AG04449 (cell line): ENCODE results near the gene CLCN1.

Experiments used
- CTCF ChIA-PET: fragments of 350-600 bp; formaldehyde crosslinking; extraction: SDS; loops from one replicate; lab custom pipeline; 2021; ENCODE audit warnings: antibody characterized with exemption; lab: Yijun Ruan, JAX
- POLR2A ChIA-PET: fragments of 400-600, 350-600 bp; formaldehyde crosslinking; extraction: SDS; loops from one replicate; lab custom pipeline; 2020; ENCODE audit warnings: antibody characterized with exemption, inconsistent platforms; lab: Yijun Ruan, JAX
- DNase-seq: peaks from one replicate; pipeline ENCODE4 v3.0.0-alpha.2; 2010; ENCODE audit warnings: low read depth, low spot score
- H3K4me3 ChIP-seq: 2 replicates; pipeline ENCODE4 v1.5.1; 2011; ENCODE audit warnings: low read depth, mild to moderate bottlenecking, control low read depth, low read length
- TF ChIP-seq, protein P1 (sequence below): IDR thresholded peaks from one replicate; pipeline ENCODE4 v1.5.1; 2011; ENCODE audit warnings: mild to moderate bottlenecking, moderate library complexity, low read length, control low read depth, inconsistent platforms; ENCODE audit not compliant: insufficient read depth; ENCODE audit errors: missing control alignments

CLCN1 gene

DNA sequence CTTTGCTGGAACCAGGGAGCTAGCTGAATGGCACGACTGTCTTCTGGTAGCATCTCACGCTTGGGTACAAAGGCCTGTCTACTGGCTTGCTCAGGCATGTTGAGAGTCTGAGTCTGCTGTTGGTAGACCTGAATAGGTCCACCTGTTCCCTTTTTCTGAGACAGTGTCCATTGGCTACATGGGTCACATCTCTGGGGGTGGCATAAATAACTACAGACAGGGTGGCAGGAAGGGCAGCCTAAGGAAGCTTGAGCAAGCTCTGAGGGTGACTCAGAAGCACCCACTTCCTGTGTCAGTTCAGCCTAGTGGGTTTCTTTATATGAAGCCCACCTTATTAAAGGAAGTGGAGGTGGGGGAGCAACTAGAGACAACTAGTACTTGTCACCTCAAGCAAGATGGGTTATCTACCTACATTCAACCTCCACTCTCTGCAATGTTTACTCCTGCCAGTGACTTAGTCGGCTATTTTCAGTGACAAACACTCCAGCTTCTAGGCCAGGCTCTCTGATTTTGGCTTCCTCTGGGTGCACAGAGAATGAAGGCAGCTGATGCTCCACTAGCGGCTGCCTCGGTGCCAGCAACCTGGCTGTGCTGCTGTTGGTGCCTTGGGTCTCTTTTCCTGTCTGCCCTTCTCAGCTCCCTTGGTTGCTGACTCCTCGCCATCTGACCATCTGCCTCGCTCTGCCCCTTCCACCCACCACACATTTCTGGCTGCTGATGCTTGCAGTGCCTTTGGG is 59.6 kb downstream of the CLCN1 start:
- no peak overlapping the region for H3K4me3 ChIP-seq
- CTCF ChIA-PET: interaction anchor here (0.8 to 2.5 kb wide), 5 partner anchors 15 to 356 kb away, joined by 3 to 10 read pairs (median 4); no protein-coding TSS in a partner anchor
- TF ChIP-seq, protein P1, sequence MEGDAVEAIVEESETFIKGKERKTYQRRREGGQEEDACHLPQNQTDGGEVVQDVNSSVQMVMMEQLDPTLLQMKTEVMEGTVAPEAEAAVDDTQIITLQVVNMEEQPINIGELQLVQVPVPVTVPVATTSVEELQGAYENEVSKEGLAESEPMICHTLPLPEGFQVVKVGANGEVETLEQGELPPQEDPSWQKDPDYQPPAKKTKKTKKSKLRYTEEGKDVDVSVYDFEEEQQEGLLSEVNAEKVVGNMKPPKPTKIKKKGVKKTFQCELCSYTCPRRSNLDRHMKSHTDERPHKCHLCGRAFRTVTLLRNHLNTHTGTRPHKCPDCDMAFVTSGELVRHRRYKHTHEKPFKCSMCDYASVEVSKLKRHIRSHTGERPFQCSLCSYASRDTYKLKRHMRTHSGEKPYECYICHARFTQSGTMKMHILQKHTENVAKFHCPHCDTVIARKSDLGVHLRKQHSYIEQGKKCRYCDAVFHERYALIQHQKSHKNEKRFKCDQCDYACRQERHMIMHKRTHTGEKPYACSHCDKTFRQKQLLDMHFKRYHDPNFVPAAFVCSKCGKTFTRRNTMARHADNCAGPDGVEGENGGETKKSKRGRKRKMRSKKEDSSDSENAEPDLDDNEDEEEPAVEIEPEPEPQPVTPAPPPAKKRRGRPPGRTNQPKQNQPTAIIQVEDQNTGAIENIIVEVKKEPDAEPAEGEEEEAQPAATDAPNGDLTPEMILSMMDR: no peak
- DNase-seq: no peak
- POLR2A ChIA-PET: no interaction called here

- H3K4me3 ChIP-seq: no peak overlapping the region
- TF ChIP-seq, protein P1: no peak
- ChIA-PET POLR2A (no interaction called here), CTCF (interaction anchor here (0.7 to 2.5 kb wide), 5 partner anchors 16 to 136 kb away, joined by 3 to 10 read pairs (median 4); no protein-coding TSS in a partner anchor)
- no peak for DNase-seq
Observed at GRCh38 chr7:143376396-143376795, 60.5 kb downstream of the CLCN1 start.

- H3K4me3 ChIP-seq: peak overlapping the region; percentile 91
- TF ChIP-seq, protein P1: no peak
- CTCF ChIA-PET: interaction anchor here (0.6 to 3.1 kb wide), 35 partner anchors 8 to 363 kb away, joined by 3 to 70 read pairs (median 4); partner anchors contain the start of genes CASP2 and CLCN1
- DNase-seq: no peak
- POLR2A ChIA-PET: interaction anchor here (1.0 to 7.0 kb wide), 10 partner anchors 8 to 140 kb away, joined by 3 to 104 read pairs (median 4); partner anchors contain the start of genes CASP2 and GSTK1
Observed at GRCh38 chr7:143379611-143380259, 63.8 kb downstream of the CLCN1 start.

DNA sequence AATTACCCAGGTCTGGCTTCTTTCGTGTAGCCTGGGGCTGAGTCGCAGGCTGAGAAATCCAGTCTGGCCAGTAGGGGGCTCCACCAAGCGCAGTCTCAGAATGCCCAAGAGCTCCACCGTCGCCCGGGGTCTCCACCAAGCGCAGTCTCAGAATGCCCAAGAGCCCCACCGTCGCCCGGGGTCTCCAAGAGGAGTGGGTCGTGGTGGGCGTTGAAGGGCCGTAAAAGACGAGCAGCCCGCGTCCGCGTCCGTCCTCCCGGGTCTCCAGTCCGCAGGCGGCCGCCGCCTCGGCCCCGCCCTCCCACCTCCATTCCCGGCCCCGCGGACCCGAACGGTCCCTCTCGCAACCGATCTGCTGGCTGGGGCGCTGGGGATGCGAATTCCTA is 64.3 kb downstream of the CLCN1 start:
- DNase-seq: no peak
- ChIA-PET CTCF (interaction anchor here (0.6 to 3.1 kb wide), 36 partner anchors 8 to 364 kb away, joined by 3 to 70 read pairs (median 4); partner anchors contain the start of genes CASP2 and CLCN1), POLR2A (interaction anchor here (1.0 to 7.0 kb wide), 10 partner anchors 8 to 140 kb away, joined by 3 to 104 read pairs (median 4); partner anchors contain the start of genes CASP2 and GSTK1)
- H3K4me3 ChIP-seq: peak overlapping the region; percentile 91
- TF ChIP-seq, protein P1: peak; percentile 86

DNA sequence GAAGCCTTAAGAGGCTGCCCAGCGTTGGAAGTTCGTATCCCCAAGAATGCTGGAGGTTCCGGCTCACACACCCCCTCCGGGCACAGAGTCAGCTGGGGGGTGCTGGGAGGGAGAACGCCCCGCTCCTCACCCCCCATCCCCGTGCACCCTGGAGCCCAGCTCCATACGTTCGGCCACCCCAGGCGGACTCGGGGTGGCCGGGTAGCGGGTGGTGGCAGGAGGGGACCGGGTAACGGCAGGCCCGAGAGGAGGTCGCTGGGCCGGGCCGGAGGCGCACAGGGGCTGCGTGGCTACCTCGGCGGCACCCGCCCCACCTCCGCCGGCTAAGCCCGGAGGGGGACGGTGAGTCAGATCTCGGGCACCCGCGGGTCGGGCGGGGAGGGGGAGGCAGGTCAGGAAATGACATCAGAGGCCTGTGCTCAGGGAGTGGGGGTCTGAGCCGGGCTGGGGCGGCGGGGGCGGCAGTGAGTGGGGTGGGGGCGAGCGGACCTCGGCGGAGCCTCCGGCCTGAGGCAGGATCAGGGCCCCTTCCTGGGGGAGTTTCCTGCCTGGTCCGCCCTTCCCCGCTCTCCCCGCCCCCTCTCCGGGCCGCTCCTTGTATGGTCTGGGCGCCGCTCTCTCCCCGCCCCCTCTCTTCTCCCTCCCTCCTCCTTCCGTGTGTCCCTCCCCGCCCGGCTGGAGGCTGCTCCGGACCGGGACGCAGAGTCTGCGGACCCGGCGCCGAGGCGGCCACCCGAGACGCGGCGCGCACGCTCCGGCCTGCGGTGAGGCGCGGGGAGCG is 64.9 kb downstream of the CLCN1 start, which contains the start of gene ZYX:
ZYX (plus strand) TSS at position 700 of the 781 bp plus-strand sequence. CDS start 227 bp downstream, outside the sequence.
- POLR2A ChIA-PET: interaction anchor here (0.6 to 7.0 kb wide), 11 partner anchors 9 to 141 kb away, joined by 3 to 104 read pairs (median 4); partner anchors contain the start of genes CASP2 and GSTK1

More for the DNA sequence above, 64.9 kb downstream of the CLCN1 start, which contains the start of gene ZYX:
- H3K4me3 ChIP-seq: peak within 1 kb of the TSS; percentile 91
- CTCF ChIA-PET: interaction anchor here (0.6 to 3.1 kb wide), 32 partner anchors 9 to 364 kb away, joined by 3 to 70 read pairs (median 5); partner anchors contain the start of genes CASP2 and CLCN1
- TF ChIP-seq, protein P1: no peak
- peak; percentile 82 for DNase-seq
